HuH-7 (cell line): ENCODE results near the gene PCDH12.

Source experiments
- DNase-seq: peaks from one replicate; pipeline ENCODE4 v3.0.0; 2011; ENCODE audit warnings: low spot score

The PCDH12 gene

GRCh38 chr5:141966275-141966962 is 8.4 kb upstream of the PCDH12 start:
- no peak for DNase-seq

- DNase-seq = no peak
Measured at GRCh38 chr5:141965071-141965470, 7.1 kb upstream of the PCDH12 start.

DNA sequence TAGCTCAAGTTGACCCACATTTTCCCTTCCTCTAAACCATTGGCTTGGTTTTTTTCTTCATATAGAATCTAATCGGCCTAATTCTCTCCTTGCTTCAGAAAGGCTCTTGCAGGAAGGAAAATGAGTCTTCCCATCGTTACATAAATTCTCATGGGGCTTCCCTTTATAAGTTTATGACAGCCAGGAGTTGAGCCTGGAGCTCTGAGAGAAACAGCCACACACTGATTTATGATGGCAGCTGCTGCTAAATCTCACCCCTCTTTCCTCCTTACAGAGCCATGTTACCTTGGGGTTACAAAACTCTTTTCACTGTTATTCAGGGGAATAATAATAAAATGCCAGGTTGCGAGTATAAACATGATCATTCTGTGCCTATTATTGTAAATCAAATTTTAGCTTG is 5.7 kb upstream of the PCDH12 start:
- DNase-seq = no peak

DNA sequence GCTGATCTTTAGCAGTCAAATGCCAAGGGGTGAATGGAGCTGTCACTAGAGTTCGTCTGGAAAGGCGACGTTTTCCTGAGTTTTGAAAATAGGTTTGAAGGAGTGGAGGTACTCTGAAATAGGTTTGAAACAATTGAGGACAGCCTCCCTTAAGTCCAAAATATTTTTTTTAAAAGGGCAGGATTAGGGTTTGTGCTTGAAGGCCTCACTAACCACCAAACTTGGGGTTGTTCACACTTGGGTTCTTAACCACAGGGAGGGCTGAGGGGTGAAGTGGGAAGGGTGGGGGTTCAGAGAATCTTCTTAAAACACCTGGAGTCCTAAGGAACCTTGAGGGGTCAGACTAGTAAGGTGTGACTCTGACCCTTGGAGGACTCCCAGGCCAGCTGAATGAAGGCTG is 3.5 kb upstream of the PCDH12 start:
- no peak for DNase-seq

- peak; percentile 79 for DNase-seq
Measured at GRCh38 chr5:141960449-141961323, 2.7 kb upstream of the PCDH12 start.

GRCh38 chr5:141960018-141960417 is 2.0 kb upstream of the PCDH12 start:
- no peak for DNase-seq

DNA sequence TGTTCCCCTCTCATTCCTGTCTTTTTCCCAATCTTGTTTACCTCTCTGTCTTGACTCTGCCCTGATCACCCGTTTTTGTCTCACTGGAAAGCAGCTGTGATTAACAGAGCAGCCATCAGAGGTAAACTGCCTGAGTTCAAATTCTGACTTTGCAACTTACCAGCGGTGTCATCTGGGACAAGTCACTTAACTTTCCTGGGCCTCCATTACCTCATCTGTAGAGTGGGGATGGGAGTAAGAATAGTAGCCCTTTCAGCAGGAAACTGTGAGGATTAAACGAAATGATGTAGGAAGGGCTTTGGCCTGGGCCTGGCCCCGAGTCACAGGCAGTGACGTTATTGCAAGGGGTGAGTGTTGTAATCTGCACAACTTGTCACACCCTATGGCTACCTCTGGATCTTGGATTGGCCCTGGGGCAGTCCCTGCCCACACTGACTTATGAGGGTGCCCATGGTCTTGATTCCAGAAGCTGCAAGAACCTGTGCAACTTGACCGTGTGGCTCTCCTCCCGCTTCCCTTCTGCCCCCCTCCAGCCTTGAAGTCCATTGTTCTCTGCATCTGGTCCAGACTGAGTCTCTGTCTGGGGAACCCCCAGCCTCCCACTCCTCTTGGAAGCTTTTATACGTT is 657 bp upstream of the PCDH12 start:
- DNase-seq = no peak

DNA sequence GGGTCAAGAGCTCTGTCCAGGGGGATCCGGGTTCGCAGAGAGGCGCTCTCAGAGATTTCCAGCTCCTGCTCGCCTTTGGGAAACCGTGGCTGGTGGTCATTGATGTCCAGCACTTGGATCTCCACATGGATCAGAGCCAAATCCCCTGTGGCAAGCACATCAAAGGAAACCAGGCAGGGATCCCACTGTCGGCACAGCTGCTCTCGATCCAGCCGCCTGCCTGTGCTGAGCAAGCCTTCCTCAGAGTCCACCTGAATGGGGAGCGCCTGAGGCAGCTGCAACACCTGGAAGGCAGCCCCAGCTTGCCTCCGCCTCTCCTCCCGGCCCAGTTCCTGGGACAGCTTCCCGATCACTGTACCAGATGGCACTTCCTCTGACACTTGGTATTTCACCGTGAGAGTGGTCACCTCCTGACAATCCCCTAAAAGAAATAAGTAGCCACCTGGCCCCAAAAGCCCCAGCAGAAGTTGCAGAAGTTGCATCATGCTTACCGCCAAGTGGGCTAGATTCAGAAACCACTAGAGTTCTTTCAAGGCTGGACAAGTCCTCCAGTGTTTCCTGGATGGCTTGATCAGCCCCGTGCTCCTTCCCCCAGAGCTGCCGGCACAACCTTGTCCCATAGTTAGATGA is 520 bp downstream of the PCDH12 start:
- DNase-seq = no peak

- DNase-seq = no peak
Measured at GRCh38 chr5:141954194-141954593, 3.8 kb downstream of the PCDH12 start.

GRCh38 chr5:141952020-141952419 is 6.0 kb downstream of the PCDH12 start:
- no peak for DNase-seq

DNA sequence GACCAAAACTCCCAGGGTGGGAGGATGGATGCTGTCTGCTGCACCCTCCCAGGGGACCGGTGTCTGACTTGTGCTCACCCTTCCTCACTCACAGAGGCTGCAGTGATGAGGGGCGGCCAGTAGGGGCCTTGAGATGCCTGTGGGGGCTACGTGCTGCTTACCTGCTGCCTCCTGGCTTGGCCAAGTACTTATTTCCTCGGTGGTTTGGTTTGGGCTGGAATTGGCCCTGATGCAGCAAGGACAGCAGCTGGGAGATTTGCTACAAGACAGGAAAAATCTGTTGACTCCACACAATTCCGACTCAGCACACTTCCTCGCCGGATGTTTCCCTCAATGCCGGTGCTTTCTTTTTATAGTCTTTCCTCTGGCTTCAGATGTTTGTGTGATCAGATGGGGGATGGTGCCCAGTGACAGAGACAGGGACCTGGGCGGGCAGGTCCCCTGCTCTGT is 6.6 kb downstream of the PCDH12 start:
- DNase-seq = peak; percentile 71

- DNase-seq = no peak
Measured at GRCh38 chr5:141950207-141951005, 7.6 kb downstream of the PCDH12 start.

DNA sequence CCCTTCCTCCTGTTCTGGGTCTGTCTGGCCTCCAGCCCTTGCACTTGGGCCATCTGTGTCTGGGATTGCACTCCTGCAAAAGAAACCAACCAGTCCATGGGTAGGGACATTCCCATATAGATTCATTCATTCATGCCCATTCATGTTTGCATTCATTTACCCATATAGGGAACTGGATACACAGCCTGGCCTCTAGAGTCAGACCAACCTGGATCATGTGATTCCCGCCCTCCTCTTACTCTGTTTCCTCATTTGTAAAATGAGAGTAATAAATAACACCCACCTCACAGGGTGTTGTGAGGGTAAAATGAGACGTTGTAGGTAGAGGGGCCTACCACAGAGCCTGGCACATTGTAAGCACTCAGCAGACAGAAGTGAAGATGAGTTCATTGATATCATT is 8.5 kb downstream of the PCDH12 start:
- DNase-seq = no peak

- no peak for DNase-seq
Measured at GRCh38 chr5:141948812-141949211, 9.2 kb downstream of the PCDH12 start.

GRCh38 chr5:141947316-141947715 is 10.7 kb downstream of the PCDH12 start:
- DNase-seq = no peak

DNA sequence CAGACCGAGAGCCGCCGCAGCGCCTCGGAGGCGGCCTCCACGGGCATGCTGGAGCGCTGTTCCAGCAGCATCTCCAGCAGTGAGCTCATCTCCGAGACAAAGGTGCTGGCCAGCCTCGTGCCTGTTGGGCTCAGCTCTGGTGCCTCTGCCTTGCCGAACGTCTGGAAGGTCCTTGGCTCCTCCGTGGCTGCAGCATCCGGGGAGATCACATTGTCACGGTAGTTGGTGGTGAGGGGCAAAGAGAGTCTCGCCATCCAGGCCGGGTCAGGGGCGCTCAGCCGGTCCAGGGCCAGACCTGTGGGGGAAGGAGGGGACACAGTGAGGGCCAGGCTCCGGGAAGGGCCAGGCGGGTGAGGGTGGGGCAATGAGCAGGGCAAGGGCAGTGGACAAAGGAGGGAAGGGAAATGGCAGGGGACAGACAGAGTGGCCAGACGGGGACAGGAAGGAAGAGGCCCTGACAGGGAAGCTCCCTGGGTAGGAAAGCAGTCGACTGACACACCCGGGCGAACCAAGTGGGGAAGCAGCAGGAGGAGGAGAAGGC is 12.4 kb downstream of the PCDH12 start:
- no peak for DNase-seq

DNA sequence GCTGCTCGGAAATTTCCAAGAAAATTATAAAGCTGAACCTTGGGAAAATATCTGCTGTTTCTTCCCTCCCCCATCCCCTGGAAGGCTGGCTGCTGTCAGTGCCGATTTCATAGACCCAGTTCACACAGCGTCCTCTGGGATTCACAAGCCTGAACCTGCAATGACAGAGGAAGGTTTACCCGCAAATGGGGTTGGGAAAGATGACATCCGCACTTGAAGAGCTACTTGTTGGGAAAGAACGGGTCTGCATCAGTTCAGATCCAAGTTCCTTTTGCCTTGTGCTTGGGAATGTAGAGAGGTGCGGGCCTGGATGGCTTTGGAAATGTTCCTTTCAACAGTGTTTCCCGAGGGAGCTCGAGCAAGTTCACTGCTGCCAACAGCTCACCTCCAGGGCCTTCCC is 13.9 kb downstream of the PCDH12 start:
- no peak for DNase-seq

DNA sequence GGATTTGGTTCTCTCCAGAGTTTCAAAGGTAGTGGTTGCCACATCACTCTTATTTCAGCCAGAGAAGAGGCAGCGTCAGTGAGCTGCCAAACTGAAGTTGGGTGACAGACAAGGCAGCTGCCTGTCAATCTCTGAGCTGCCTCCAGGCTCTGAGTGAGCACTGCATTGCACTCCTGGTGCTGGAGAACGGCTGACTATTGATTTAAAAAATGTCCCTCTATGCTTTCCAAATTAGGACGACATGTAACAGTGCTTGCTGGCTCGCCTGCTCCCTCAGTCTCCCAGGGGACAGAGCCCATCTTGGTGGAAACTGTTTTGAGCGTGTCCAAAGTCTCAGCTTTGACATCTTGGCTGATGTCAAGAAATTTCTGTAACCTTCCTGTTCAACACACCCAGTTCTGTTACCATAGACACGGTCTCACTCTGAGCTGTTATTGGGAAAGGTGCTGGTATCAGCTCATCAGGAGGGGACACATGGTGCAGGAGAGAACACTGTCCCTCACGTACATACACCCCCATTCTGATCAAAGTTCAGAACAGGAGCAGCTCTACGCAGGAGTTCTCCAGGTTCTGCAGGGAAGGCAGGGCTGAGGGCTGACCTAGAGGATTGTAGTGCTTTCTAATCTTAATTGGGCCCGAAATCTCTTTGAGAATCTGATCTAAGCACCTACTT is 15.7 kb downstream of the PCDH12 start:
- no peak for DNase-seq

DNA sequence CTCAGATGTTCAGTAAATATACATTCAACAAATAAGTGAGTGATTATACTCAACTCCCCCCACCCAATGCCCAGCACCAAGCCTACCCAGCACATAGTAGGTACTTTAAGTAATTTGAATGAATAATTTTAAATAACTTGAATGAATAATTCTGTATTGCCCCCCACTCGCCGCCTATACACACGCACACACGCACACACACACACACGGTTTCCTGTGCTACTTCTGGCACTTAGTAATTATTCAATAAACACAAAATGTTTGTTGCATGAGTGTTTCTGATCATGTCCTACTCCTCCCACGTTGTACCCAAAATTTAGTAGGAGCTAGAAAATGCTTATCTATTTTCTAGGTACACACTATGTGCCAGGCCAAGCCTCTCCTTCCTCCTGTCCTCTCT is 16.2 kb downstream of the PCDH12 start:
- DNase-seq = no peak

DNA sequence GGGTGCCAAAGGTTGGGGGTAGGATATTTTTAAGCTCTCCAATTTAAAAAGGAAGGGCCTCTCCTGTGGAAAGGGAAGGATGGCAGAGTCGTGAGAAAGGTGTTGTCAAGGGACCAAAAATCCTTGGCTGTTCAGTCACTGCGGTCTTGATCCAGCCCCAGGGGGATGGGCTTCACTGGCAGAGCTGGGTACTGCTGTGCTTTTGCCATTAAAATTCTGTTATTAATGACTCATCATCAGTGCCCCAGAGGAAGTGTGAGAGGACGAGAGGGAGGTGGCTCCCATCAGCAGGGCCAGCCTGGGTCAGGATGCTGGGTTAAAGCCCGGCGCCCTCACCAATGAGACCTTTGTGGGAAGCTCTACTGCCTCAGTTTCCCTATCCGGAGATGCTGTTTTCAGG is 16.7 kb downstream of the PCDH12 start:
- DNase-seq = no peak
